Erythroblast (primary cell): Measurements from ENCODE around the gene ELAPOR1.

Experiments
- GATA1 ChIP-seq: IDR thresholded peaks from 2 replicates; pipeline ENCODE4 v1.6.1; 2011; ENCODE audit warnings: low read depth, mild to moderate bottlenecking, control low read depth, low read length, moderate library complexity
- POLR2A ChIP-seq: IDR thresholded peaks from 2 replicates; pipeline ENCODE4 v1.6.1; 2011; ENCODE audit warnings: mild to moderate bottlenecking, low read length

- TF ChIP-seq POLR2A (no peak), GATA1 (no peak)
These were observed 18.3 kb upstream of the ELAPOR1 start for GRCh38 chr1:109095631-109096030.
